HepG2 (cell line): ENCODE data around the gene GALP. TPM values are rescaled to one million over a fixed set of nuclear protein-coding genes. Genes with fewer than 3 reads are reported as not detected.

Experiments used
- AHDC1 ChIP-seq: sonication (generic); formaldehyde crosslinking; IDR thresholded peaks from 2 replicates; pipeline ENCODE4 v1.5.1; 2020; ENCODE audit warnings: mild to moderate bottlenecking, missing genetic modification reagents, borderline replicate concordance
- BHLHE40 ChIP-seq: IDR thresholded peaks from 2 replicates; pipeline ENCODE4 v1.6.1; 2011; ENCODE audit warnings: low read length, improper control_type of control experiment
- BRD4 ChIP-seq: sonication (generic); formaldehyde crosslinking; IDR thresholded peaks from 2 replicates; pipeline ENCODE4 v1.4.0; 2020; ENCODE audit warnings: missing genetic modification reagents
- CBX1 ChIP-seq: IDR thresholded peaks from one replicate; pipeline ENCODE4 v1.6.1; 2016; ENCODE audit warnings: antibody characterized with exemption, low read depth
- CCDC6 ChIP-seq: sonication (generic); formaldehyde crosslinking; IDR thresholded peaks from 2 replicates; pipeline ENCODE4 v1.8.1; 2022; ENCODE audit warnings: mild to moderate bottlenecking, missing genetic modification reagents, moderate library complexity
- CENPBD1 ChIP-seq: sonication (generic); formaldehyde crosslinking; IDR thresholded peaks from 2 replicates; pipeline ENCODE4 v1.8.0; 2022; ENCODE audit warnings: missing genetic modification reagents, low read depth, mild to moderate bottlenecking, borderline replicate concordance
- FOXA3 ChIP-seq: IDR thresholded peaks from 2 replicates; pipeline ENCODE4 v1.6.1; 2016; ENCODE audit warnings: missing genetic modification reagents, missing compliant biosample characterization
- FOXO4 ChIP-seq: sonication (generic); formaldehyde crosslinking; conservative IDR thresholded peaks from 2 replicates; pipeline ENCODE4 v1.8.1; 2023; ENCODE audit warnings: missing genetic modification reagents
- GTF3A ChIP-seq: sonication (generic); formaldehyde crosslinking; conservative IDR thresholded peaks from 2 replicates; pipeline ENCODE4 v1.4.0; 2020; ENCODE audit warnings: mild to moderate bottlenecking, missing genetic modification reagents
- NCOA2 ChIP-seq: sonication (generic); formaldehyde crosslinking; IDR thresholded peaks from 2 replicates; pipeline ENCODE4 v1.8.0; 2022; ENCODE audit warnings: inconsistent platforms
- RNF2 ChIP-seq: fragments of 450-650 bp; conservative IDR thresholded peaks from 2 replicates; pipeline ENCODE4 v1.6.1; 2016; ENCODE audit warnings: low read depth
- RNF219 ChIP-seq: sonication (generic); formaldehyde crosslinking; IDR thresholded peaks from 2 replicates; pipeline ENCODE4 v1.5.0; 2020; ENCODE audit warnings: mild to moderate bottlenecking, missing genetic modification reagents
- SIN3B ChIP-seq: fragments of 150-350 bp; IDR thresholded peaks from 2 replicates; pipeline ENCODE4 v1.6.1; 2014; ENCODE audit warnings: low read length
- TBX3 ChIP-seq: fragments of 450-650 bp; IDR thresholded peaks from 2 replicates; pipeline ENCODE4 v1.6.1; 2017; ENCODE audit warnings: antibody characterized with exemption, mild to moderate bottlenecking, inconsistent platforms, borderline replicate concordance
- U2AF2 ChIP-seq: fragments of 200-400 bp; formaldehyde crosslinking; IDR thresholded peaks from 2 replicates; pipeline ENCODE4 v1.6.1; 2017; ENCODE audit warnings: low read depth, mild to moderate bottlenecking, low read length
- ZBTB33 ChIP-seq: sonication (generic); formaldehyde crosslinking; IDR thresholded peaks from 2 replicates; pipeline ENCODE4 v1.4.0; 2020; ENCODE audit warnings: missing genetic modification reagents
- ZNF383 ChIP-seq: sonication (generic); formaldehyde crosslinking; IDR thresholded peaks from 2 replicates; pipeline ENCODE4 v1.4.0; 2020; ENCODE audit warnings: missing genetic modification reagents, mild to moderate bottlenecking, borderline replicate concordance
- ZNF7 ChIP-seq: IDR thresholded peaks from 2 replicates; pipeline ENCODE4 v1.6.1; 2016; ENCODE audit warnings: missing biosample characterization, missing genetic modification reagents
- ZNF746 ChIP-seq: sonication (generic); formaldehyde crosslinking; IDR thresholded peaks from 2 replicates; pipeline ENCODE4 v1.8.0; 2022; ENCODE audit warnings: mild to moderate bottlenecking, missing genetic modification reagents
- ZNF850 ChIP-seq: sonication (generic); formaldehyde crosslinking; conservative IDR thresholded peaks from 2 replicates; pipeline ENCODE4 v1.9.0; 2021; ENCODE audit warnings: mild to moderate bottlenecking, missing genetic modification reagents
- polyA plus RNA-seq, 8 experiments: library from polyadenylated mRNA; depleted of rRNA in 3 of 8; stranded (reverse) in 7 of 8; unstranded in 1 of 8; fragments of >200 nt; fragmentation: Illumina TruSeq in 4 of 8; extraction: Trizol in 4 of 8; gene quantifications; 2 replicates each; pipeline versions ENCODE4 v1.2.1 to v1.2.3, GENCODE V29; 2011 to 2016; ENCODE audit warnings: low read depth in 4 of 8, missing spikeins in 1 of 8, mixed read lengths in 1 of 8; ENCODE audit not compliant: insufficient read depth in 1 of 8
- total RNA-seq, 5 experiments: library from RNA; depleted of rRNA; stranded (reverse); fragments of >200 nt; fragmentation: Illumina TruSeq; extraction: Trizol; gene quantifications; 2 replicates each; pipeline ENCODE4 v1.2.3, GENCODE V29; 2016; ENCODE audit warnings: low read depth in 1 of 5

Gene GALP
- total and polyA plus RNA-seq, 2 of the 13 experiments (the other 11 are each of a cell fraction or from before 2014, with no cell fraction given): not detected

GRCh38 chr19:56170261-56170660 is 5.5 kb upstream of the GALP start (continued):
- TF ChIP-seq FOXO4 (CRISPR knock-in tag): no peak
- no peak for TF ChIP-seq SIN3B
- no peak for TF ChIP-seq CCDC6 (CRISPR knock-in tag)
- peak; percentile 59; the same call in 1 of the 2 replicates for TF ChIP-seq ZBTB33 (CRISPR knock-in tag)
- TF ChIP-seq ZNF746 (CRISPR knock-in tag): peak; percentile 68; the same call in 1 of the 2 replicates
- TF ChIP-seq NCOA2 (CRISPR knock-in tag): 0 out of 2 replicates have a peak, but pooled peaks have one; percentile 43
- TF ChIP-seq U2AF2: no peak
- peak; percentile 57 for TF ChIP-seq AHDC1 (CRISPR knock-in tag)
- no peak for TF ChIP-seq CBX1
- peak; percentile 52; the same call in 1 of the 2 replicates for TF ChIP-seq RNF2
- peak; percentile 54 for TF ChIP-seq FOXA3 (CRISPR knock-in tag)
- no peak for TF ChIP-seq GTF3A (CRISPR knock-in tag)
- no peak for TF ChIP-seq CENPBD1 (CRISPR knock-in tag)
- TF ChIP-seq TBX3: no peak
- TF ChIP-seq BHLHE40: peak; percentile 82
- TF ChIP-seq RNF219 (CRISPR knock-in tag): no peak
- no peak for TF ChIP-seq ZNF7 (CRISPR knock-in tag)
- TF ChIP-seq ZNF850 (CRISPR knock-in tag): no peak
- TF ChIP-seq BRD4 (CRISPR knock-in tag): no peak
- TF ChIP-seq ZNF383: no peak
